ENCODE measurements around the gene PCMT1.
"Not testable (repeated sequence)": the region's sequence is repeated elsewhere in the genome, so short reads cannot be mapped to it uniquely, and the experiment has no call there.

PCMT1 gene

GRCh38 chr6:149749594-149750135, at the start of gene PCMT1:
TSS of gene PCMT1 (plus strand) at chr6:149749741. CDS start at chr6:149749902, 161 bp downstream.
- DNase-seq: peak; percentile 81

- DNase-seq: no peak
Measured at GRCh38 chr6:149701714-149702113, 47.8 kb upstream of the PCMT1 start.

- DNase-seq: no peak
Measured at GRCh38 chr6:149711711-149712110, 37.8 kb upstream of the PCMT1 start.

- DNase-seq: no peak
Measured at GRCh38 chr6:149714442-149714841, 35.1 kb upstream of the PCMT1 start.

GRCh38 chr6:149716181-149716963, 33.2 kb upstream of the PCMT1 start:
- no peak for DNase-seq

- DNase-seq: no peak
Measured at GRCh38 chr6:149717255-149717587, 32.3 kb upstream of the PCMT1 start.

GRCh38 chr6:149717588-149718458, 31.7 kb upstream of the PCMT1 start, which contains the start of gene LATS1:
TSS of gene LATS1 (minus strand) at chr6:149718101. CDS start at chr6:149702126, 15,975 bp downstream.
- DNase-seq: peak; percentile 52

GRCh38 chr6:149719531-149719930, 30.0 kb upstream of the PCMT1 start:
- DNase-seq: no peak

- DNase-seq: no peak
Measured at GRCh38 chr6:149723262-149723661, 26.3 kb upstream of the PCMT1 start.

GRCh38 chr6:149723771-149724417, 25.6 kb upstream of the PCMT1 start:
- DNase-seq: no peak

- no peak for DNase-seq
Measured at GRCh38 chr6:149725785-149726184, 23.8 kb upstream of the PCMT1 start.

- DNase-seq: no peak
Measured at GRCh38 chr6:149727793-149728498, 21.6 kb upstream of the PCMT1 start.

GRCh38 chr6:149728499-149729234, 20.9 kb upstream of the PCMT1 start:
- DNase-seq: no peak

- DNase-seq: no peak
Measured at GRCh38 chr6:149729824-149730223, 19.7 kb upstream of the PCMT1 start.

- DNase-seq: no peak
Measured at GRCh38 chr6:149733089-149733720, 16.3 kb upstream of the PCMT1 start.

- DNase-seq: no peak
Measured at GRCh38 chr6:149734915-149735314, 14.6 kb upstream of the PCMT1 start.

- DNase-seq: not testable (repeated sequence)
Measured at GRCh38 chr6:149745252-149745651, 4.3 kb upstream of the PCMT1 start.

GRCh38 chr6:149746147-149746946, 3.2 kb upstream of the PCMT1 start, which contains the start of gene NUP43:
TSS of gene NUP43 (minus strand) at chr6:149746529. CDS start at chr6:149746495, 34 bp downstream.
- DNase-seq: peak; percentile 85

GRCh38 chr6:149749082-149749593, 403 bp upstream of the PCMT1 start:
- DNase-seq: not testable (repeated sequence)

- DNase-seq: peak; percentile 48
Measured at GRCh38 chr6:149750136-149750609, 632 bp downstream of the PCMT1 start.

Data from NCI-H510A (cell line).